Glomerular endothelial cell (primary cell): ENCODE measurements around the gene FOXL2NB. TPM values are rescaled to one million over a fixed set of nuclear protein-coding genes. Genes with fewer than 3 reads are reported as not detected.

Source experiments
- DNase-seq: peaks from one replicate; pipeline ENCODE4 v3.0.0-alpha.2; 2011; ENCODE audit warnings: low read depth, low spot score; ENCODE audit errors: extremely low read depth
- total RNA-seq: library from RNA; depleted of rRNA; stranded (reverse); fragments of >200 nt; gene quantifications from 2 replicates; pipeline ENCODE4 v1.2.3, GENCODE V29; 2015

Gene FOXL2NB
- total RNA-seq, 1 donor from 2014 or later = not detected

GRCh38 chr3:138928727-138929372, 18.2 kb upstream of the FOXL2NB start:
- DNase-seq = no peak

DNA sequence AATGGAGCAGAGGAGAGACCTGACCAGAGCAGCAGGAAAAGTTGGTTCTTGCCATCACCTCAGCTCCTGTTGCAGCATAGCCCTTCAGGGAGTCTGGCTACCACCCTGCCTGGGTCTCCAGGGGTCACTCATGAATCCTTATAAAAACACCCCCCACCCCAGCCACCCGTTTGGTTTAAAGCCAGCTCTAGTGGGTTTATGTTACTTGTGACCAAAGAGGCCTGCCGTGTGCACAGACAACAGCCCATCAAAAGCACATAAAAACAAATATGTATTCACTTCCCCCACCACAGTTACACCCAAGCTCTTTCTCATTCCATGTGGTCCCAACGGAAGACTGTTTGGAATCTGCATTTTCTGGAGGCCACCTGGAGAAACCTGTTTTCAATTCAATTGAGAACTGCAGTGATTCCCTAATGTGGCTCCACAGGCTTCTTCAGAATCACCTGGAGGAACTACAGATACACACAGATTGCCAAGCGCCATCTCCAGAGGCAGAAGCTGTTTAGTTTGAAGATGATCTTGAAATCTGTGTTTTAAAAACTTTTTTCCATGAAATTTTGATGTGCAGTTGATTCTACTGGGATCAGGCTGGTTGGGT, 13.8 kb upstream of the FOXL2NB start:
- DNase-seq = no peak

- no peak for DNase-seq
These were observed 12.9 kb upstream of the FOXL2NB start for GRCh38 chr3:138933981-138934691.

GRCh38 chr3:138935505-138935862, 11.5 kb upstream of the FOXL2NB start:
- DNase-seq = no peak

DNA sequence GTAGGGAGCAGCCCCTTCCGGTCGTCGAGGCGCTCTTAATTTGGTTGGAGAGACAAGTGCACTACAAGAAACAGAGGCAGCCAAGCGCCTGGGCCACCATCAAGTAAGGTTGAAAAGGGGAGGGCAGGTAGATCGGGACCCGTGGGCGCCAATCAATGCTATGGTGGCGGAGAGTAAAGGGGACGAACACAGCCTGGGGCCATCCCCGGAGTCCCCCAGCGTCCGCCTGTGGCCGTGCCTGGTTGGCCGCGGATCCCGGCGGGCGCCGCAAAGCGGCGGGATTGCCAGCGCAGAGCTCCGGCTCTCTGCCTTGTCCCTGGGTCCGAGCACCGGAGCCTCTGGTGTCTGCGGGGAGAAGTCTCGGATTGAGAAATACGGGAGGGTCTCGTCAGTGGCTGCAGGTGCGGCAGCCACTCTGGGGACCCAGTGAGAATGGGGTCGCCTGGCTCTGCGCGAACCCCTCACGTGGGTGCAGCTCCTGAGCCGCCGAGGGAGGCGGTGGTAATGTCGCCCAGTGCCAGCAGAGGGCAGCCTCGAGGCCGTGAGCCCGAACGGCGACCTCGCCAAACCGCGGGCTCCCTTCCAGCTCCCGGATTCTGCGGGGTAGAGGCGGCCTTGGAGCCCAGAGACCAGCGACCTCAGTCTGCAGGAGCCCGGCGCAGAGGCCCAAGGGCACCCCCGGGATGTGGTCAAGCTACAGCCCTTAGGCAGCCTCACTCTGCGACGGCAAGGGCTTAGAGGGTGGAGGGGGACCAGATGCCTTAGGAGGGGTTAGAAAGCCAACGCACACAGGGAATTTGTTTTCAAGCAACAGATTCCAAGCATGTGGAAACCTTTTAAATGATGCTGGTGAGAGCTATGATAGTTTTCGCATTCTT, 10.9 kb upstream of the FOXL2NB start:
- no peak for DNase-seq

- no peak for DNase-seq
These were observed 10.0 kb upstream of the FOXL2NB start for GRCh38 chr3:138936741-138937689.

- no peak for DNase-seq
These were observed 9.3 kb upstream of the FOXL2NB start for GRCh38 chr3:138937690-138938055.

- DNase-seq = no peak
These were observed 8.8 kb upstream of the FOXL2NB start for GRCh38 chr3:138938056-138938876.

DNA sequence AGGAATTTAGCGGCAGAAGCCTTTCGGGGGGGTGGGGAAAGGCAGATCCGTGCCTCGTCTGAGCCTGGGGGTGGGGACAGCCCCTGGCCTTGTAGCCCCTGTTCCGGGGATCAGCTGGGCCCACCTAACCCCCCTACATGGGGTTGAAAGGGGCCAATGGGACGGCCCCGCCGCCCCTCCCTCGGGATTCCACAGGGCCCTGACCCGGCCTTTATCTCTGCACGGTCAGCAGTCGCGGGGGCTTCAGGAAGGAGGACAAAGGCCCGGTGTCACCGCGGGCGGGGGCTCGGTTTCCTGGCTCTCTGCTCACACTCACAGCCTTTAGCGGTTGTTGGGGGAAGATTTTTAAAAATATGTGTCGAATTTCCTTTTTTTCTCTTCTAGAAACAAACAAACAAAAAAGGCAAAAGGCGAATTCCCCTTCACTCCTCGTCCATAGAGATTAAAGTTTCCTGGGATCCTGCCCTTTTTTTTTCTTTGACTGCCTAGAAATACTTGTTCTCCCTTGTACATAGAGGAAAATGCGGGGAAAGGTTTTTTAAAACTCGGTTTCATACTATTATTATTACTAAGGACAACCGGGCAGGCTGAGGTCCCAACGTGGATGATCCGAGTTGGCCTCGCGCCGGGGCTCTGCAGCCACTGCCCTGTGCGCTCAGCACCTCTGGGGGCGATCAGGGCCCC, 8.0 kb upstream of the FOXL2NB start:
- DNase-seq = no peak

- DNase-seq = no peak
These were observed 7.3 kb upstream of the FOXL2NB start for GRCh38 chr3:138939561-138940241.

DNA sequence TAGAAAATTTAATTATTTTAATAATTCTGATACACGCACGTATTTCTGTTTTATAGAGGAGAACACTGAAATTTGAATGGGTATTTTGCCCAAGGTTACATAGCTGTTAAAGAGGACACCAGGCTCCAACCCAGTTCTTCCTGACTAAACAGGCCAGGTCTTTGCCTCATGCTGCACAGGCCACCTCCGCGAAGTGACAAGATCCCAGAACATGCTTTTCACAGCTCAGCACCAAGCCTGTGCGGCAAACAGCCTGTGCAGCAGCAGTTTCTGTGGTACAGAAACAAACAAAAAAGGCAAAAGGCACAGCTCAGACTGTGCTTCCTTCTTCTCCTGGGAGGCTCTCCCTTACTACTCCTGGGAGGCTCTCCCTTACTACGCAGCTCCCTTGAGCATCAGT, 6.6 kb upstream of the FOXL2NB start:
- DNase-seq = no peak

DNA sequence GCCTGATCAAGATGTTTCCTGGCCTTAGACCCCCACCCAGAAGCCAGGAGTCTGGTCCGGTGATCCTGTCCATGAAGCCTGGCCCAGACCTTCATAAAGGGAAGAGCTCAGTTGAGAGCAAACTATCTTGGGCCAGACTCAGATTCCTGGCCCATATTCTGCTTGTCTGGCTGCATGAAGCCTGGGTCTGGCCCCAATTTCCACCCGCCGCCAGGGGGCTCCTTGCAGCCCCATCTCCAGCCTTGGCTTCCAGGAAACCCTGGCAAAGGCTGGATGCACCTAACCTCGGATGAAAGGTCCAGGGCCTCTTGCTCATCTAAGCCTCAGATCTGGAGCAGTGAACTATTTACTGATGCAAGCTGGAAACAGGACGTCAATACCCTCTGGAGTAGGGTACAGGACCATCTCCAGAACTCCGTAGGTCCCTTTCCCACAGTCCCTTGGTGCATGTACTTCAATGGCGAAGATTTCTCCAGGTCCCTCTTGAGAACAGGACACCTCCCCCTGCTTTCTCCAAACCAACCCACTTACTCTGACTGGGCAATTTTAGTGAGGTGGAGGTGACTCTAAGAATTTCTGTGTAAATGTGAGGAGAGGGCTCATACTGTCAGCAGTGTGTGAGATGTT, 5.6 kb upstream of the FOXL2NB start:
- no peak for DNase-seq

DNA sequence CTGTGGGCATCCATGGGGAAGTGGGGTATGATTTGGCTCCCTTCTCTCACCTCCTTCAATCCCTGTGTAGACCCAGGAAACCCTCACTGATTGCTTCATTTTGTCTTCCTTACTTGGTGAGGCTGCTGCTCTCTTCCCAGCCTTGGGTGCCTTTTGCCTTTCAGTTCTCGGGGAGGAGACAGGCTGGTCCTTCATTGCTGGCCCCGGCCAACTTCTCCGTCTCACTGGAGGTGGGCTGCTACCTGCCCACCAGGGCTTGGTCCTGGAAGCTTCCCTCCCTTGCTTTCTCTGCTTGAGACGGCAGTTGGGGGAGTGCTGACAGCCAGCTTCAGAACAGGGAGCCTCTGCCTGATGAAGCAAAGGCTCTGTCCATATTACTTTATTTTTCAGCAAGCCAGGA, 4.7 kb upstream of the FOXL2NB start:
- DNase-seq = no peak

DNA sequence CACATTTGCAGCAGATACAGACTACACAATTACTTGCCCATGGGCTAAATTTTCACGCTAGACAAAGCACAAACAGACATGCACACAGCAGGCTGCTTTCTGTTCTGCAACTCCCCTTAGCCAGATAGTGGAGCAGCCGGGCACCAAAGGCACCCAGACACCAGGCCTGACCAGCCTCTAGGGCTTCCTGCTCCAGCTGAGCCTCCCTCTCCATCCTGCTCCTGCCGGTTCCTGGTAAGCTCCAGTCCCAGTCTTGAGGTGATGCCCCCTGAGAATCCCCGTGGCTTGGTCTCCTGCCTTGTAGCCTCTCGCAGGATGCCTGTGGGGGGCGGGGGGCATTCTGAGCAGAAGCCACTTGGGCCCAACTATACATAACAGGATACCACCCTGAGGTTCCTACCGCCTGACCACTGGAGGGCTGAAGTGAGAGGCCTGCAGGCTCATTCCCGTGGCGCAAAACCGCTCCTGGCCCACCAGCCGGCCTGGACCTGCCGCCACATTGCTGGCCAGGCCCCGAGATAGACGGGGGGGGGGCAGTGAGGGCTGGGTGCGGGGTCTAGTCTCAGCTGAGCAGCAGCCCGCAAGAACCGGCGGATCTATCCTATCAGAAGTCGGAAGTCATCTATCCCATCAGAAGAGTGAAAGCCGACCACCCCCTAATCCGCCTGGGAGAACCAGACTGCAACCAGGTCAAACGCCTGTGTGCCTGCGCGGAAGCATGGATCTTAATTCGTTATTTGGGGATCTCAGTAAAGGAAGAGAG, 4.0 kb upstream of the FOXL2NB start:
- no peak for DNase-seq

GRCh38 chr3:138943724-138944653, 3.0 kb upstream of the FOXL2NB start:
- DNase-seq = peak; percentile 25

- no peak for DNase-seq
These were observed 2.4 kb upstream of the FOXL2NB start for GRCh38 chr3:138944654-138944928.
